CD14-positive monocyte (primary cell): ENCODE measurements around the gene LIN7A. TPM values are rescaled to one million over a fixed set of nuclear protein-coding genes. Genes with fewer than 3 reads are reported as not detected.

ENCODE experiments used
- DNase-seq, 3 donors: peaks; one replicate each; pipeline ENCODE4 v3.0.0-alpha.2; 2011 to 2022
- H2AFZ ChIP-seq: 2 replicates; pipeline ENCODE4 v1.6.0; 2012; ENCODE audit warnings: mild to moderate bottlenecking, low read depth, low read length, inconsistent platforms; ENCODE audit not compliant: insufficient read depth, poor library complexity, severe bottlenecking
- H3K27ac ChIP-seq, 2 donors: 1 replicate in 1 of 2; 2 replicates in 1 of 2; pipeline ENCODE4 v1.5.1; 2012 to 2013; ENCODE audit warnings: low read length in 2 of 2, control low read depth in 1 of 2, inconsistent platforms in 1 of 2, low read depth in 1 of 2, mild to moderate bottlenecking in 1 of 2
- H3K27me3 ChIP-seq, 2 donors: one replicate each; pipeline versions ENCODE4 v1.6.0 to v1.6.1; 2011 to 2013; ENCODE audit warnings: low read length in 2 of 2; ENCODE audit not compliant: control insufficient read depth in 2 of 2, insufficient read depth in 2 of 2
- H3K36me3 ChIP-seq, 2 donors: replicated peaks in 1 of 2; 1 replicate in 1 of 2; 2 replicates in 1 of 2; pipeline versions ENCODE4 v1.5.1 to v1.6.1; 2012 to 2013; ENCODE audit warnings: low read length in 2 of 2, control low read depth in 1 of 2, inconsistent platforms in 1 of 2, mild to moderate bottlenecking in 1 of 2; ENCODE audit not compliant: insufficient read depth in 2 of 2, control insufficient read depth in 1 of 2
- H3K4me1 ChIP-seq, 2 donors: 1 replicate in 1 of 2; 2 replicates in 1 of 2; pipeline versions ENCODE4 v1.5.1 to v1.6.1; 2012 to 2013; ENCODE audit warnings: low read length in 2 of 2, control low read depth in 1 of 2, inconsistent platforms in 1 of 2, mild to moderate bottlenecking in 1 of 2, moderate library complexity in 1 of 2; ENCODE audit not compliant: insufficient read depth in 2 of 2, control insufficient read depth in 1 of 2
- H3K4me2 ChIP-seq: replicated peaks from 2 replicates; pipeline ENCODE3; 2012; ENCODE audit warnings: low read length, moderate library complexity, mild to moderate bottlenecking; ENCODE audit not compliant: poor library complexity, severe bottlenecking; ENCODE audit errors: extremely low read depth
- H3K4me3 ChIP-seq, 3 experiments: fragments of 200-600 bp in 1 of 3; sonication (generic) in 1 of 3; replicated peaks in 1 of 3; 1 replicate in 2 of 3; 2 replicates in 1 of 3; pipeline ENCODE4 v1.5.1; 2011 to 2013; ENCODE audit warnings: low read length in 3 of 3, mild to moderate bottlenecking in 3 of 3, control low read depth in 2 of 3, low read depth in 2 of 3, inconsistent platforms in 1 of 3, moderate library complexity in 1 of 3
- H3K79me2 ChIP-seq: 2 replicates; pipeline ENCODE4 v1.6.0; 2012; ENCODE audit warnings: mild to moderate bottlenecking, control low read depth, inconsistent platforms, low read length, moderate library complexity; ENCODE audit not compliant: insufficient read depth
- H3K9ac ChIP-seq: 2 replicates; pipeline ENCODE4 v1.6.0; 2017; ENCODE audit warnings: low read length, mild to moderate bottlenecking; ENCODE audit not compliant: insufficient read depth, poor library complexity, severe bottlenecking
- H3K9me3 ChIP-seq, 2 donors: replicated peaks in 1 of 2; 1 replicate in 1 of 2; 2 replicates in 1 of 2; pipeline versions ENCODE4 v1.5.1 to v1.6.1; 2012 to 2013; ENCODE audit warnings: low read length in 2 of 2, control low read depth in 1 of 2; ENCODE audit not compliant: control insufficient read depth in 1 of 2, insufficient read depth in 1 of 2
- H4K20me1 ChIP-seq: 2 replicates; pipeline ENCODE4 v1.6.0; 2012; ENCODE audit warnings: mild to moderate bottlenecking, low read length, control low read depth, moderate library complexity; ENCODE audit not compliant: insufficient read depth
- H3K27ac Mint-ChIP-seq, 7 donors: one replicate each; pipeline ENCODE4 v1.8.0; 2020; ENCODE audit warnings: mild to moderate bottlenecking in 7 of 7, mixed read lengths in 7 of 7, moderate library complexity in 6 of 7, inconsistent platforms in 2 of 7
- H3K27me3 Mint-ChIP-seq, 3 donors: one replicate each; pipeline ENCODE4 v1.8.0; 2021 to 2022; ENCODE audit warnings: low read depth in 3 of 3, mild to moderate bottlenecking in 3 of 3, mixed read lengths in 3 of 3, moderate library complexity in 3 of 3, inconsistent platforms in 1 of 3
- H3K36me3 Mint-ChIP-seq, 2 donors: one replicate each; pipeline ENCODE4 v1.8.0; 2020; ENCODE audit warnings: mixed read lengths in 2 of 2, inconsistent platforms in 1 of 2, mild to moderate bottlenecking in 1 of 2
- H3K4me1 Mint-ChIP-seq: one replicate; pipeline ENCODE4 v1.8.0; 2020; ENCODE audit warnings: mild to moderate bottlenecking, mixed read lengths
- H3K4me3 Mint-ChIP-seq, 2 donors: one replicate each; pipeline ENCODE4 v1.8.0; 2020; ENCODE audit warnings: mild to moderate bottlenecking in 2 of 2, mixed read lengths in 2 of 2, moderate library complexity in 1 of 2
- H3K9me3 Mint-ChIP-seq, 7 donors: one replicate each; pipeline ENCODE4 v1.8.0; 2020 to 2022; ENCODE audit warnings: mixed read lengths in 7 of 7, mild to moderate bottlenecking in 6 of 7, moderate library complexity in 6 of 7, inconsistent platforms in 2 of 7
- CTCF ChIP-seq: fragments of 200-600 bp; IDR thresholded peaks from one replicate; pipeline ENCODE4 v1.8.0; 2022; ENCODE audit warnings: antibody characterized with exemption, mild to moderate bottlenecking
- WGBS: methylation state at CpG from one replicate; pipeline ENCODE4 v1.1.5; 2013; ENCODE audit warnings: missing lambda C conversion rate; ENCODE audit not compliant: insufficient coverage; 5-methylcytosine and 5-hydroxymethylcytosine counted together
- intact Hi-C, 2 donors: fragments of 100-400 bp; cut with micrococcal nuclease; formaldehyde crosslinking; loops; one replicate each; pipeline versions ENCODE4 v1.15.0 to v1.15.1; 2023
- polyA plus RNA-seq, 3 donors: library from polyadenylated mRNA; depleted of rRNA in 1 of 3; unstranded in 2 of 3; stranded (reverse) in 1 of 3; fragments of 300-500 nt in 2 of 3; fragments of >200 nt in 1 of 3; fragmentation: Illumina TruSeq in 2 of 3; gene quantifications; 1 replicate in 2 of 3; 2 replicates in 1 of 3; pipeline ENCODE4 v1.2.3, GENCODE V29; 2012 to 2021

The LIN7A gene
- polyA plus RNA-seq, 3 donors, result 8.0 to 16.6 (median 15.2) TPM

- Mint-ChIP-seq H3K4me3 (no peak overlapping the region), H3K36me3 (peaks cover 27 to 33% of the 10 kb centered on the region in 2 donors), H3K9me3 (no peaks in the 10 kb centered on the region), H3K27me3 (peaks cover 0 to 1% (median 0%) of the 10 kb centered on the region in 3 donors), H3K4me1 (peaks cover 10% of the 10 kb centered on the region), H3K27ac (peak overlapping the region in 2 of 7 donors; percentile 43 to 51)
- H3K27ac ChIP-seq, result peak overlapping the region in 1 of 2 donors; percentile 3
- H2AFZ ChIP-seq, result no peak overlapping the region
- no peaks in the 10 kb centered on the region for H3K79me2 ChIP-seq
- H3K4me1 ChIP-seq, result no peaks in the 10 kb centered on the region
- peaks cover 14 to 43% of the 10 kb centered on the region in 2 donors for H3K36me3 ChIP-seq
- H3K4me2 ChIP-seq, result no peak overlapping the region
- no peaks in the 10 kb centered on the region for H3K9me3 ChIP-seq
- peak; percentile 63 for TF ChIP-seq CTCF
- no peak for DNase-seq
- no peak overlapping the region for H3K4me3 ChIP-seq
- no peak overlapping the region for H3K9ac ChIP-seq
- H4K20me1 ChIP-seq, result no peaks in the 10 kb centered on the region
- H3K27me3 ChIP-seq, result no peaks in the 10 kb centered on the region
- WGBS, result no CpG with 5 or more reads among the region's 5 CpGs
- intact Hi-C loops, result no loop called here
Measured at GRCh38 chr12:80837342-80837978, 100.3 kb downstream of the LIN7A start.

- Histone ChIP-seq H2AFZ (no peak overlapping the region), H3K4me2 (no peak overlapping the region), H3K4me1 (no peaks in the 10 kb centered on the region), H3K27me3 (no peaks in the 10 kb centered on the region), H3K27ac (no peak overlapping the region), H3K79me2 (no peaks in the 10 kb centered on the region), H3K9ac (no peak overlapping the region), H3K36me3 (peaks cover 3 to 29% of the 10 kb centered on the region in 2 donors), H3K9me3 (no peaks in the 10 kb centered on the region), H3K4me3 (no peak overlapping the region), H4K20me1 (no peaks in the 10 kb centered on the region)
- Mint-ChIP-seq H3K9me3 (no peaks in the 10 kb centered on the region), H3K36me3 (peaks cover 17 to 25% of the 10 kb centered on the region in 2 donors), H3K4me1 (peaks cover 10% of the 10 kb centered on the region), H3K27me3 (peaks cover 0 to 1% (median 1%) of the 10 kb centered on the region in 3 donors), H3K27ac (no peak overlapping the region), H3K4me3 (no peak overlapping the region)
- no peak for TF ChIP-seq CTCF
- 0% methylated on average over 1 of the region's 1 CpG for WGBS
- intact Hi-C loops, result no loop called here
- no peak for DNase-seq
Measured at GRCh38 chr12:80834724-80835123, 103.0 kb downstream of the LIN7A start.
